Prostate gland (tissue), 2 donors: ENCODE measurements around the gene POLK.

ENCODE experiments used
- POLR2A ChIP-seq: fragments of 450-650 bp; IDR thresholded peaks from one replicate; pipeline ENCODE4 v1.6.1; 2016; ENCODE audit warnings: antibody characterized with exemption, mild to moderate bottlenecking
- POLR2AphosphoS5 ChIP-seq: sonication (generic); formaldehyde crosslinking; IDR thresholded peaks from one replicate; pipeline ENCODE4 v1.6.1; 2017; ENCODE audit warnings: antibody characterized with exemption
- TF ChIP-seq, protein P1 (sequence below), 4 experiments: fragments of 200-600 bp in 2 of 4; fragments of 450-650 bp in 2 of 4; sonication (generic) in 2 of 4; IDR thresholded peaks; 1 replicate in 3 of 4; 2 replicates in 1 of 4; pipeline ENCODE4 v1.5.1; 2016 to 2019; ENCODE audit warnings: antibody characterized with exemption in 4 of 4, mild to moderate bottlenecking in 2 of 4, moderate library complexity in 2 of 4

DNA sequence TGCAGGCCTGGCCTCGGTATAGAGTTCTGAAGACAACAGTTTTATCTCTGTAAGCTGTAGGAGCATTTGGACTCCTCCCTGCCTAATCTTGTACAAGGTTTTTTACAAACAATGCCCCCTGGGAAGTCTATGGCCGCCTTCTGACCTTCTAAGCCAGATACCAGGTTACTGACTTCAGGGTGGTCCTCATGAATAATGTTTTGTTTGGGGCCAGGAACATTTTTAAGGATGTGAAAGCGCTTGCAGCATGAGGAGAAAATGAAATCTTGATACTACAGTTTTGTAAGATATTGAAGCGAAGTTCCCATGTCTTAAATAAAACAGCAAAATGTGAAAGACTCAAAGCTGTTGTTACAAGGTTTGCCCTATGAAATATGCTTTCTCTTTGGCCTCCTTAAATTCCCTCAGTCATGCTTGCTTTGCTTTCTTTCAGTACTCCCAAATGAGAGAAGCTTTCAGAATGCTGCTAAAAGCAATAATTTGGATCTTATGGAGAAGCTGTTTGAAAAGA, 104.7 kb downstream of the POLK start:
- no peak for TF ChIP-seq POLR2AphosphoS5
- TF ChIP-seq, protein P1, sequence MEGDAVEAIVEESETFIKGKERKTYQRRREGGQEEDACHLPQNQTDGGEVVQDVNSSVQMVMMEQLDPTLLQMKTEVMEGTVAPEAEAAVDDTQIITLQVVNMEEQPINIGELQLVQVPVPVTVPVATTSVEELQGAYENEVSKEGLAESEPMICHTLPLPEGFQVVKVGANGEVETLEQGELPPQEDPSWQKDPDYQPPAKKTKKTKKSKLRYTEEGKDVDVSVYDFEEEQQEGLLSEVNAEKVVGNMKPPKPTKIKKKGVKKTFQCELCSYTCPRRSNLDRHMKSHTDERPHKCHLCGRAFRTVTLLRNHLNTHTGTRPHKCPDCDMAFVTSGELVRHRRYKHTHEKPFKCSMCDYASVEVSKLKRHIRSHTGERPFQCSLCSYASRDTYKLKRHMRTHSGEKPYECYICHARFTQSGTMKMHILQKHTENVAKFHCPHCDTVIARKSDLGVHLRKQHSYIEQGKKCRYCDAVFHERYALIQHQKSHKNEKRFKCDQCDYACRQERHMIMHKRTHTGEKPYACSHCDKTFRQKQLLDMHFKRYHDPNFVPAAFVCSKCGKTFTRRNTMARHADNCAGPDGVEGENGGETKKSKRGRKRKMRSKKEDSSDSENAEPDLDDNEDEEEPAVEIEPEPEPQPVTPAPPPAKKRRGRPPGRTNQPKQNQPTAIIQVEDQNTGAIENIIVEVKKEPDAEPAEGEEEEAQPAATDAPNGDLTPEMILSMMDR (IDR thresholded peaks at IDR 0.05), result no peak
- TF ChIP-seq POLR2A, result no peak
